HG03457 (cell line): ENCODE data around the gene IL12RB2.
A peak's percentile ranks its signal among the peaks of the same experiment; 100 is the strongest.

Experiments
- ATAC-seq: cut with Tn5 transposase; IDR thresholded peaks from one replicate; pipeline ENCODE4 v1.9.1; 2021; ENCODE audit warnings: moderate number of reproducible peaks; ENCODE audit not compliant: unreplicated experiment

Gene IL12RB2

GRCh38 chr1:67307251-67308060 lies at the start of gene IL12RB2:
Gene IL12RB2, plus strand, starts transcription at chr1:67307873. Its CDS starts 12,496 bp downstream, at chr1:67320369.
- no peak for ATAC-seq

- no peak for ATAC-seq
These were observed 46.0 kb upstream of the IL12RB2 start for GRCh38 chr1:67261680-67262079.

GRCh38 chr1:67262735-67263134 lies 44.9 kb upstream of the IL12RB2 start:
- no peak for ATAC-seq

GRCh38 chr1:67264152-67264551 lies 43.5 kb upstream of the IL12RB2 start:
- ATAC-seq = no peak

- no peak for ATAC-seq
These were observed 42.8 kb upstream of the IL12RB2 start for GRCh38 chr1:67264899-67265298.

GRCh38 chr1:67269061-67269460 lies 38.6 kb upstream of the IL12RB2 start:
- no peak for ATAC-seq

- ATAC-seq = no peak
These were observed 37.1 kb upstream of the IL12RB2 start for GRCh38 chr1:67270541-67270940.

- ATAC-seq = no peak
These were observed 34.1 kb upstream of the IL12RB2 start for GRCh38 chr1:67273591-67273990.

- no peak for ATAC-seq
These were observed 32.9 kb upstream of the IL12RB2 start for GRCh38 chr1:67274623-67275325.

GRCh38 chr1:67280696-67281095 lies 27.0 kb upstream of the IL12RB2 start:
- ATAC-seq = no peak

GRCh38 chr1:67281244-67281643 lies 26.4 kb upstream of the IL12RB2 start:
- no peak for ATAC-seq

- ATAC-seq = peak; percentile 96
These were observed 21.7 kb upstream of the IL12RB2 start for GRCh38 chr1:67285780-67286488.

- no peak for ATAC-seq
These were observed 17.4 kb upstream of the IL12RB2 start for GRCh38 chr1:67290236-67290635.

- ATAC-seq = no peak
These were observed 12.6 kb upstream of the IL12RB2 start for GRCh38 chr1:67294836-67295617.

- no peak for ATAC-seq
These were observed 8.9 kb upstream of the IL12RB2 start for GRCh38 chr1:67298762-67299161.

GRCh38 chr1:67299296-67299695 lies 8.4 kb upstream of the IL12RB2 start:
- no peak for ATAC-seq

- ATAC-seq = no peak
These were observed 7.1 kb upstream of the IL12RB2 start for GRCh38 chr1:67300561-67300960.

GRCh38 chr1:67304023-67304422 lies 3.6 kb upstream of the IL12RB2 start:
- ATAC-seq = no peak

- no peak for ATAC-seq
These were observed 1.1 kb upstream of the IL12RB2 start for GRCh38 chr1:67306547-67306946.

GRCh38 chr1:67308136-67308535 lies 463 bp downstream of the IL12RB2 start:
- ATAC-seq = no peak

GRCh38 chr1:67312615-67313014 lies 4.9 kb downstream of the IL12RB2 start:
- no peak for ATAC-seq
